ES-I3 (cell line): Measurements from ENCODE around the gene GDE1.

ENCODE experiments used
- H3K36me3 ChIP-seq: 2 replicates; pipeline ENCODE4 v1.6.1; 2013; ENCODE audit warnings: mild to moderate bottlenecking, low read length, control low read depth, moderate library complexity; ENCODE audit not compliant: insufficient read depth
- H3K4me1 ChIP-seq: 2 replicates; pipeline ENCODE4 v1.6.1; 2013; ENCODE audit warnings: mild to moderate bottlenecking, control low read depth, low read length; ENCODE audit not compliant: insufficient read depth
- H3K9ac ChIP-seq: 2 replicates; pipeline ENCODE4 v1.6.1; 2013; ENCODE audit warnings: low read depth, mild to moderate bottlenecking, low read length, moderate library complexity
- H3K9me3 ChIP-seq: 2 replicates; pipeline ENCODE4 v1.6.1; 2013; ENCODE audit warnings: mild to moderate bottlenecking, low read length, moderate library complexity; ENCODE audit not compliant: control insufficient read depth, insufficient read depth

GDE1 gene

GRCh38 chr16:19540241-19540970 is 18.5 kb upstream of the GDE1 start:
- H3K9me3 ChIP-seq: no peaks in the 10 kb centered on the region
- no peaks in the 10 kb centered on the region for H3K4me1 ChIP-seq
- no peak overlapping the region for H3K9ac ChIP-seq
- H3K36me3 ChIP-seq: peaks cover 19% of the 10 kb centered on the region

GRCh38 chr16:19532601-19533000 is 10.7 kb upstream of the GDE1 start:
- Histone ChIP-seq H3K9me3 (no peaks in the 10 kb centered on the region), H3K36me3 (peaks cover 13% of the 10 kb centered on the region), H3K9ac (no peak overlapping the region), H3K4me1 (peaks cover 9% of the 10 kb centered on the region)

DNA sequence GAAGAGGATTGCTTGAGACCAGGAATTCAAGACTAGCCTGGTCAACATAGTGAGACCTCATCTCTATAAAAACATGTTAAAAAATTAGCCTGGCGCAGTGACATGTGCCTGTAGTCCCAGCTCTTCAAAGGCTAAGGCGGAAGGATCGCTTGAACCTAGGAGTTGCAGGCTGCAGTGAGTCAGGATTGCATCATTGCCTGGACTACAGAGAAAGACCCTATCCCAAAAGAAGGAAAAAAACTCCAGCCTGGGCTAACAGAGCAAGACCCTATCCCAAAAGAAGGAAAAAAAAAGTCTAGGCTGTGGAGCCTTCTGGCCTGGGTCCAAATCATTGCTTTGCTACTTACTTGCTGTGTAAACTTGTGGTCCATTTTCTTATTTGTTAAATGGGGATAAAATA is 6.8 kb upstream of the GDE1 start:
- H3K9ac ChIP-seq: no peak overlapping the region
- peaks cover 4% of the 10 kb centered on the region; the same call in 1 of the 2 replicates for H3K36me3 ChIP-seq
- peaks cover 19% of the 10 kb centered on the region for H3K4me1 ChIP-seq
- no peaks in the 10 kb centered on the region for H3K9me3 ChIP-seq

GRCh38 chr16:19527161-19527560 is 5.3 kb upstream of the GDE1 start:
- H3K9ac ChIP-seq: no peak overlapping the region
- H3K36me3 ChIP-seq: no peaks in the 10 kb centered on the region
- H3K4me1 ChIP-seq: peaks cover 19% of the 10 kb centered on the region; the same call in 1 of the 2 replicates
- H3K9me3 ChIP-seq: no peaks in the 10 kb centered on the region

- peaks cover 19% of the 10 kb centered on the region; the same call in 1 of the 2 replicates for H3K4me1 ChIP-seq
- no peaks in the 10 kb centered on the region for H3K36me3 ChIP-seq
- H3K9me3 ChIP-seq: no peaks in the 10 kb centered on the region
- peak overlapping the region; percentile 81 for H3K9ac ChIP-seq
These were observed 3.5 kb upstream of the GDE1 start for GRCh38 chr16:19525385-19525723.

- Histone ChIP-seq H3K9ac (peak overlapping the region; percentile 81), H3K36me3 (no peaks in the 10 kb centered on the region), H3K4me1 (peaks cover 19% of the 10 kb centered on the region; the same call in 1 of the 2 replicates), H3K9me3 (no peaks in the 10 kb centered on the region)
These were observed 2.9 kb upstream of the GDE1 start for GRCh38 chr16:19524616-19525384.

DNA sequence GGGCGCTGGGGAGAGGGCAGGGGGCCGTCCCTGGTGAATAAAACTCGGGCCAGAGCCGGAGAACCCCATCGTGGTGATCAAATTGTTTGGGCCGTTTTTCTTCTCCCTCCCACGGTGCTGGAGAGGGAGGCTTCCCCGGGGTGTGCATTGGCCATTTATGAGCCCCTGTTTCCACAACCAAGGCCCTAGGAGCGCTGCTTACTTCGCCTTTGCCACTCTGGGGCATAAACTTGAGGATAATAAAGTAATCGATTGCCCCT is 2.4 kb upstream of the GDE1 start:
- H3K9me3 ChIP-seq: no peaks in the 10 kb centered on the region
- H3K36me3 ChIP-seq: no peaks in the 10 kb centered on the region
- H3K4me1 ChIP-seq: peaks cover 19% of the 10 kb centered on the region; the same call in 1 of the 2 replicates
- peak overlapping the region; percentile 81 for H3K9ac ChIP-seq

DNA sequence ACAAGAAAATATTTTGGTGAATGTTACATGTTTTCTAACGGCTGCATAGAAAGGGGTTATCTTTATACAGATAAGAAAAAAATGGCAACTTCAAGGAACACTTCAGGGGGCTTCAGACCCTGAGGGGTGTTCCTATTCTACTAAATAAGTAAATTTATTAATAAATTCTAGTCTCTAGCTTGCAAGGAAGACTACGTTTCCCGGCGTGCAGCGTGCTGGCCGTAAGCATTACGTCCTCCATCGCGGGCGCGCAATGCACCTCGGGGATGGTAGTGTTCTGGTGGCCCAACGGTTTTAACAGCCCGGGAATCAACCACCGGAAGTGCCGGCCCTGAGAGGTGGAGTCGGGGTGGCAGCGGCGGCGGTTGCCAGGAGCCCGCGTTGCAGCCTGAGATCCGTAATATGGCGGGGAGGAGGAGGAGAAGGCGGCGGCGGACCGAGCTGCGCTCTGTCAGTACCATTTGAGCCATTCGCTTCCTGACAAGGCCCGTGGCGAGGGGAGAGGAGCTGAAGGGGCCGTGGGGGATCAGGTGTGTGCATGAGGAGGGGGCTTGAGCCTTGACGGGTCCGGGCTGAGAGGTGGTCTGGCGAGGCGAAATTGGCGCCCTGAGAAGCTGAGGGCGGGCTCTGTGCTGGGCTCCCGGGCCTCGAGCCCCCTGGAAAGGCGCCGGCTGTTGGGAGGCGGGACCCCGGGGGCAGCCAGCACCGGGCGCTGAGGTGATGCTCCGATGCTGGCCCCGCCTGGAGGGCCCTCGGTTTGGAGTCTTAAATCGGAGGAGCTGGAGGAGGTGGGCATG is 1.9 kb upstream of the GDE1 start, which contains the start of gene CCP110:
CCP110 (plus strand) TSS at position 384 of the 797 bp plus-strand sequence. CDS start 3,940 bp downstream, outside the sequence.
- Histone ChIP-seq H3K9ac (peak within 1 kb of the TSS; percentile 91), H3K9me3 (no peaks in the 10 kb centered on the region; the same call in 1 of the 2 replicates), H3K4me1 (peaks cover 19% of the 10 kb centered on the region; the same call in 1 of the 2 replicates), H3K36me3 (no peaks in the 10 kb centered on the region)

DNA sequence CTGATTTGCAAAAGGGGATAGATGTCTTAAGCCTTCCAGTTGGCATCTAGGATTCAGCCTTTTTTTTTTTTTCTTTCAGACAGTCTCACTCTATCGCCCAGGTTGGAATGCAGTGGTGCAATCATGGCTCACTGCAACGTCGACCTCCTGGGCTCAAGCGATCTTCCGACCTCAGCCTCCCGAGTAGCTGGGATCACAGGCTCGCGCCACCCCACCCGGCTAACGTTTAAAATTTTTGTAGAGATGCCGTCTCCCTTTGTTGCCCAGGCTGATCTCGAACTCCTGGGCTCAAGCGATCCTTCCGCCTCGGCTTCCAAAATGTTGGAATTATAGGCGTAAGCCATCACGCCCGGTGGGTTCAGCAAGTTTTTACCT is 1.3 kb upstream of the GDE1 start:
- Histone ChIP-seq H3K36me3 (no peaks in the 10 kb centered on the region), H3K9ac (peak overlapping the region; percentile 91; the same call in 1 of the 2 replicates), H3K4me1 (peaks cover 19% of the 10 kb centered on the region; the same call in 1 of the 2 replicates), H3K9me3 (no peaks in the 10 kb centered on the region; the same call in 1 of the 2 replicates)

DNA sequence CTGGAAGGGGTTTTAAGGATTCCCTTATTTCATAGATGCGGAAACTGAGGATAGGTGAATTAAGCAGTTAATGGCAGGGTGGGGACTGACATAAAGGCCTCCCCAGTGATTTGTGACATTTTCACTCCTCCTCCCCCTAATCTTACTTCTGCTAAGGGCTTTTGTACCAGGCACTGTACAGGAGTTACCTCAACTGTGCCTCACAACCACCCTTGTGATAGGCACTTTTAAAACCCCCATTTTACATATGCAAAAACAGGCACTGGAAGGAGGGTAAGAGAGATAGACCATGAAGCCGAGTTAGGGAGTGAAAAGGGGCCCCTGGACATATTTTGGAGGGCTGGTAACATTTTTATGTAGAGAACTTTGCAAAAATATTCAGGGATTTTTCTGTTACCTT is 862 bp upstream of the GDE1 start:
- H3K9me3 ChIP-seq: no peaks in the 10 kb centered on the region; the same call in 1 of the 2 replicates
- H3K9ac ChIP-seq: peak overlapping the region; percentile 91; the same call in 1 of the 2 replicates
- H3K4me1 ChIP-seq: peaks cover 19% of the 10 kb centered on the region; the same call in 1 of the 2 replicates
- no peaks in the 10 kb centered on the region for H3K36me3 ChIP-seq

DNA sequence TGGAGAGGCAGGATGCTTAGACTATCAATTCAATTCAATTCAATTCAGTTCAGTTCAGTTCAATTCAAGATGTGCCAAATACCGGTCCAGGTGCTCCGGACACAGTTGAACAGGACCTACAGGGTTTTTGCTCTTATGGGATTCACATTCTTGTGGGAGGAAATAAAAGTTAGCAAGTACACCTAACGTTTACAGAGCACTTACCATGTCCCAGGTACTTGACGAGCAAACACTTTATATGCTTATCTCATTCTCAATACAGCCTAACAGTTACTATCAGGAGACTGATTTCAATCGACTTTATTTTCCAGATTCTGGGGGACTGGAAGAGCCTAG is 467 bp upstream of the GDE1 start:
- Histone ChIP-seq H3K9ac (peak overlapping the region; percentile 91; the same call in 1 of the 2 replicates), H3K9me3 (no peaks in the 10 kb centered on the region; the same call in 1 of the 2 replicates), H3K4me1 (peaks cover 19% of the 10 kb centered on the region; the same call in 1 of the 2 replicates)

GRCh38 chr16:19520861-19521331 is 1.0 kb downstream of the GDE1 start:
- peak overlapping the region; percentile 91 for H3K9ac ChIP-seq
- H3K9me3 ChIP-seq: no peaks in the 10 kb centered on the region; the same call in 1 of the 2 replicates
- peaks cover 2% of the 10 kb centered on the region; the same call in 1 of the 2 replicates for H3K36me3 ChIP-seq
- peaks cover 18% of the 10 kb centered on the region; the same call in 1 of the 2 replicates for H3K4me1 ChIP-seq

More for the DNA sequence above, 467 bp upstream of the GDE1 start:
- H3K36me3 ChIP-seq: no peaks in the 10 kb centered on the region; the same call in 1 of the 2 replicates

DNA sequence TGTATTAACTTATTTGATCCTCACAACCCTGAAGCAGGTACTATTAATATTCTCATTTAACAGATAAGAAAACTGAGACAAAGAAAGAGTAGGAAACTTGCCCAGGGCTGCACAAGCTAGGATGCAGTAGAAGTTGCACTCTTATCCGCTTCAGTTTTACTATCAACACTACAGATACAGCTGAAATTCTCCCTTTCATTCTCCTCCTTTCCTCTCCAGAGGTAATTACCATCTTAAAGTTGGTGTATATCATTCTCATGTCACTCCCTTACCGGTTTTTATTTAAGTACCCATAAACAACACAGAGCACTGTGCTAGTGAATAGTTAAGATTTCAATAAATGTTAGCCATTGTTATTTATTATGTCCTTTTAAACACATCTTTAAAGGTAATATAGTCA is 3.5 kb downstream of the GDE1 start:
- Histone ChIP-seq H3K36me3 (peaks cover 6% of the 10 kb centered on the region), H3K4me1 (peaks cover 9% of the 10 kb centered on the region; the same call in 1 of the 2 replicates), H3K9me3 (no peaks in the 10 kb centered on the region; the same call in 1 of the 2 replicates), H3K9ac (no peak overlapping the region)
